ENCODE data around the gene FKBP2.

DNA sequence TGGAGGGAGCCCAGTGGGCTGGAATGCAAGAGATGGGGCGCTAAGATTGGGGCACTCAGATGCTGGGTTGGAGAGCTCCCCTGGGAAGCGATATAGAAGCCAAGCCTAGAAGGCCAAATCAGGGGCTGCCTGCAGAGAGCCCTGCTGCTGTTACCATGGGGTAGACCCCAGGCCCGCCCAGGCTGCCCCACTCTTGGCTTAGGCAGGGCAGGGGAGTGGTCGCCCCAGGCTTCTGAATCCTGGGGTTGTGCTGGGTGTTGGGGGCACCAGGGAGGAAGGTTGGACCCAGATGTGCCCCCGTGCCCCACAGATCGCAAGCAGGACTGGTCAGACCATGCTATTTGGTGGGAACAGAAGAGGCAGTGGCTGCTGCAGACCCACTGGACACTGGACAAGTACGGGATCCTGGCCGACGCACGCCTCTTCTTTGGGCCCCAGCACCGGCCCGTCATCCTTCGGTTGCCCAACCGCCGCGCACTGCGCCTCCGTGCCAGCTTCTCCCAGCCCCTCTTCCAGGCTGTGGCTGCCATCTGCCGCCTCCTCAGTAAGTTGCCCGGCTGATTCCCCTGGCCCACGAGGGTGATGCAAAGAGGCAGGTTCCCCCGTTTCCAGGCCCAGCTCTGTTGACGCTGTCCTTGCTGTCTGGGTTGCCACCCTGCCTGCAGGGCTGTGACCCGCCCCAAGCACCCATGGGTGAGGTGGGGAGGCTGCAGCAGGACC is 30.4 kb upstream of the FKBP2 start:
- TF ChIP-seq YY1 (IDR thresholded peaks at IDR 0.05; ENCODE audit: insufficient read depth, insufficient read length) (no peak), ZNF274 (IDR thresholded peaks at IDR 0.05; ENCODE audit: low read depth, low read length) (no peak), SUZ12 (IDR thresholded peaks at IDR 0.05; ENCODE audit: extremely low read depth, insufficient read depth, insufficient read length) (no peak)
